KMS-11 (cell line): Measurements from ENCODE around the gene PRDM15.

Experiments used
- H2AFZ ChIP-seq: fragments of 200-600 bp; sonication (generic); 2 replicates; pipeline ENCODE4 v1.6.1; 2016; ENCODE audit warnings: antibody characterized with exemption, mixed run types, low read depth
- H3K27ac ChIP-seq: fragments of 200-600 bp; sonication (generic); 2 replicates; pipeline ENCODE4 v1.6.1; 2016; ENCODE audit warnings: mild to moderate bottlenecking, mixed run types
- H3K27me3 ChIP-seq: fragments of 200-600 bp; sonication (generic); 2 replicates; pipeline ENCODE4 v1.6.1; 2017; ENCODE audit warnings: mild to moderate bottlenecking, low read depth, mixed run types, moderate library complexity; ENCODE audit not compliant: insufficient read depth
- H3K36me3 ChIP-seq: fragments of 200-600 bp; sonication (generic); 2 replicates; pipeline ENCODE4 v1.6.1; 2017; ENCODE audit warnings: mild to moderate bottlenecking, mixed run types; ENCODE audit not compliant: insufficient read depth
- H3K4me1 ChIP-seq: fragments of 200-600 bp; sonication (generic); 2 replicates; pipeline ENCODE4 v1.6.1; 2016; ENCODE audit warnings: mild to moderate bottlenecking, low read depth, mixed run types; ENCODE audit not compliant: poor library complexity, severe bottlenecking
- H3K4me2 ChIP-seq: fragments of 200-600 bp; sonication (generic); 2 replicates; pipeline ENCODE4 v1.7.0; 2016; ENCODE audit warnings: mild to moderate bottlenecking, mixed run types
- H3K4me3 ChIP-seq: fragments of 200-600 bp; sonication (generic); IDR thresholded peaks from 2 replicates; pipeline ENCODE4 v1.6.1; 2017; ENCODE audit warnings: low read depth, low read length, mixed read lengths; ENCODE audit not compliant: insufficient read depth
- H3K79me2 ChIP-seq: fragments of 200-600 bp; sonication (generic); 2 replicates; pipeline ENCODE4 v1.6.1; 2016; ENCODE audit warnings: low read depth, mixed run types; ENCODE audit not compliant: insufficient read depth
- H3K9ac ChIP-seq: fragments of 200-600 bp; sonication (generic); 2 replicates; pipeline ENCODE4 v1.6.1; 2016; ENCODE audit warnings: mild to moderate bottlenecking, mixed run types
- H4K20me1 ChIP-seq: fragments of 200-600 bp; sonication (generic); 2 replicates; pipeline ENCODE4 v1.6.1; 2016; ENCODE audit warnings: mild to moderate bottlenecking, mixed run types; ENCODE audit not compliant: insufficient read depth
- TF ChIP-seq, protein P1 (sequence below): fragments of 200-600 bp; sonication (generic); conservative IDR thresholded peaks from 2 replicates; pipeline ENCODE4 v1.6.1; 2017; ENCODE audit warnings: low read depth, mild to moderate bottlenecking, antibody characterized with exemption, low read length, moderate library complexity, mixed read lengths

PRDM15 gene

DNA sequence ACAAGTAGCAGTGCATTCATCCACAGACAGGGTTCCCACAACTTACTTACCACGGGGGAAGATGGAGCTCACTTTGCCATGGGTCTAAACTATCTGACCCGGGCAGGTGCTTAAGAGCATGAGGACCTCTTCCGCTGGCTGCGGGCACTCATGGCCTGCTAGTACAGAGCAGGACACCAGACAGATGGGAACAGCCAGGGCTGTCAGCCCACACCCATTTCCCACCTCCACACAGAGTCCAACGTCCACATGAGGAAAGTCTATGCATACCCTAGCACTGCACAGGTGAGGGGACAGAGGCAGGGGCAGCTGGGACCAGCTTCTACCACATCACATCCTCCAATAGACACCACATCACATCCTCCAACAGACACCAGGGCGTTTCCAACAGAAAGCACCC is 35.8 kb upstream of the PRDM15 start:
- Histone ChIP-seq H3K9ac (no peak overlapping the region), H3K4me3 (no peak overlapping the region), H3K79me2 (no peaks in the 10 kb centered on the region), H4K20me1 (no peaks in the 10 kb centered on the region), H3K27me3 (no peaks in the 10 kb centered on the region), H3K36me3 (no peaks in the 10 kb centered on the region), H3K27ac (no peak overlapping the region), H2AFZ (no peak overlapping the region), H3K4me2 (no peak overlapping the region), H3K4me1 (no peaks in the 10 kb centered on the region)
- TF ChIP-seq, protein P1, sequence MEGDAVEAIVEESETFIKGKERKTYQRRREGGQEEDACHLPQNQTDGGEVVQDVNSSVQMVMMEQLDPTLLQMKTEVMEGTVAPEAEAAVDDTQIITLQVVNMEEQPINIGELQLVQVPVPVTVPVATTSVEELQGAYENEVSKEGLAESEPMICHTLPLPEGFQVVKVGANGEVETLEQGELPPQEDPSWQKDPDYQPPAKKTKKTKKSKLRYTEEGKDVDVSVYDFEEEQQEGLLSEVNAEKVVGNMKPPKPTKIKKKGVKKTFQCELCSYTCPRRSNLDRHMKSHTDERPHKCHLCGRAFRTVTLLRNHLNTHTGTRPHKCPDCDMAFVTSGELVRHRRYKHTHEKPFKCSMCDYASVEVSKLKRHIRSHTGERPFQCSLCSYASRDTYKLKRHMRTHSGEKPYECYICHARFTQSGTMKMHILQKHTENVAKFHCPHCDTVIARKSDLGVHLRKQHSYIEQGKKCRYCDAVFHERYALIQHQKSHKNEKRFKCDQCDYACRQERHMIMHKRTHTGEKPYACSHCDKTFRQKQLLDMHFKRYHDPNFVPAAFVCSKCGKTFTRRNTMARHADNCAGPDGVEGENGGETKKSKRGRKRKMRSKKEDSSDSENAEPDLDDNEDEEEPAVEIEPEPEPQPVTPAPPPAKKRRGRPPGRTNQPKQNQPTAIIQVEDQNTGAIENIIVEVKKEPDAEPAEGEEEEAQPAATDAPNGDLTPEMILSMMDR = no peak

DNA sequence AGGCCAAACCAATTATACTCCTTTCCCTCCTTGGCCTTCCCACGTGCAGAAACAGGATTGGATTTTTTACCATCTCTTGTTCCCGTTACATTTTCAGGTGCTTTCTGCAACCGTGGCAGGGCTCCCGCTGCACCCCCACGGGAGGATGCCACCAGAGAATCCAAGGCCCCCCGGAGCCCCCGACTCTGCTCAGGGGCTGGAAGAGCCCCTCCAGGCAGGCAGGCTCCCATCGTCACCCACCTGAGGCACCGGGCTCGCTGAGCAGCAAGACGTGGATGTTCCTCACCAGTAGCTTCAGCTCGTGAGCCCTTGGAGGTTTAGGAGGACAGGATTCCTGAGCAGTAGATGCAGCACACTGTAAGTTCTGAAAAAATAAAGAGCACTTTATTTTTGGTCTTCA is 35.2 kb upstream of the PRDM15 start:
- H3K27me3 ChIP-seq = no peaks in the 10 kb centered on the region
- TF ChIP-seq, protein P1 = no peak
- H3K9ac ChIP-seq = no peak overlapping the region
- H3K27ac ChIP-seq = no peak overlapping the region
- no peaks in the 10 kb centered on the region for H3K36me3 ChIP-seq
- H3K4me3 ChIP-seq = no peak overlapping the region
- H2AFZ ChIP-seq = no peak overlapping the region
- no peaks in the 10 kb centered on the region for H3K4me1 ChIP-seq
- no peak overlapping the region for H3K4me2 ChIP-seq
- no peaks in the 10 kb centered on the region for H4K20me1 ChIP-seq
- H3K79me2 ChIP-seq = no peaks in the 10 kb centered on the region

DNA sequence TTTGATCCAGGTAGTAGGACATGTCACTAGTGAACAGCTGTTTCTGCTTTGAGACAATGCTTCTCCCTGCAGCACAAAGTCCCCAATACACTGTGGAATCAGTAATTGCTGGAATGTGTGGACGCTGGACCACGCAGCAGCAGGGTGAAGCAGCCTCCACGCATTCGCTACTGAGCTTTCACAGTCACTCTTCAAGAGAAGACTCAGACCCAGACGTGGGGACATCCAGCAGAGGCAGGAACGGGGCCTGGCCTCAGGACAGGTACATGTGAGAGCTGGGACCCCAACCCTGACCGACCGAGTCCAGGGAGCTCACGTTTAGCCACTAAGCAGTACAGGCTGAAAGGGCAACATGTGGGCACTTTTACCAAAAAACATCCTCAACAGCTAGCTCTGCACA is 34.1 kb upstream of the PRDM15 start:
- TF ChIP-seq, protein P1 = no peak

DNA sequence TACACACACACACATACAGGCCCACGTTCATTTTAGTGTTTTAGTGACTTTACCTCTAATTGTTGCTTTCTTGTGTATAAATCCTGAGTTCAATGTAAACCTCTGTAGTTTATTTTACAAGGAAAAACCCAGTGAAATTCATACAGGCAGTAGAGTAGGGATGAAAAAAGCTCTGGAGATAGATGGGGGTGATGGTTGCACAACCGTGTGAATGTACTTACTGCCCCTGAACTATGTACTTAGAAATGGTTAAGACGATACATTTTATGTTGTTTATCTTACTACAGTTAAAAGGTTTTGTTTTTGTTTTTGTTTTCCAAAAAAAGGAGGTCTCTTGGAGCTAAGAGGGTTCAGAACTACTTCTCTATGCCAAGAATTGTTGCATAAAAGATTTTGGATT is 29.7 kb upstream of the PRDM15 start:
- H3K36me3 ChIP-seq = no peaks in the 10 kb centered on the region

More for the DNA sequence above, 34.1 kb upstream of the PRDM15 start:
- H3K27me3 ChIP-seq = no peaks in the 10 kb centered on the region
- no peak overlapping the region for H3K9ac ChIP-seq
- no peaks in the 10 kb centered on the region for H3K36me3 ChIP-seq
- no peaks in the 10 kb centered on the region for H4K20me1 ChIP-seq
- no peak overlapping the region for H3K27ac ChIP-seq
- H3K4me3 ChIP-seq = no peak overlapping the region
- H2AFZ ChIP-seq = no peak overlapping the region
- no peaks in the 10 kb centered on the region for H3K4me1 ChIP-seq
- H3K4me2 ChIP-seq = no peak overlapping the region
- H3K79me2 ChIP-seq = no peaks in the 10 kb centered on the region

More for the DNA sequence above, 29.7 kb upstream of the PRDM15 start:
- Histone ChIP-seq H3K4me1 (no peaks in the 10 kb centered on the region), H3K79me2 (no peaks in the 10 kb centered on the region), H3K9ac (no peak overlapping the region), H4K20me1 (no peaks in the 10 kb centered on the region), H3K27me3 (no peaks in the 10 kb centered on the region), H2AFZ (no peak overlapping the region), H3K4me2 (no peak overlapping the region), H3K4me3 (no peak overlapping the region), H3K27ac (no peak overlapping the region)
- TF ChIP-seq, protein P1 = no peak
